Gastroesophageal sphincter (tissue), 4 donors: Measurements from ENCODE around the gene COL2A1. TPM values are rescaled to one million over a fixed set of nuclear protein-coding genes. Genes with fewer than 3 reads are reported as not detected.

Source experiments
- ATAC-seq: fragments of 150-250 bp; one replicate; pipeline ENCODE4 v1.9.1; 2016; ENCODE audit warnings: mild to moderate bottlenecking, moderate library complexity
- H3K27ac ChIP-seq, 4 donors: fragments of 200-600 bp; sonication (generic) in 3 of 4; 1 replicate in 3 of 4; 2 replicates in 1 of 4; pipeline ENCODE4 v1.5.1; 2016 to 2019
- H3K27me3 ChIP-seq: fragments of 200-600 bp; sonication (generic); one replicate; pipeline ENCODE4 v1.5.1; 2019
- H3K36me3 ChIP-seq, 2 donors: fragments of 200-600 bp; sonication (generic); one replicate each; pipeline ENCODE4 v1.5.1; 2019; ENCODE audit warnings: control low read depth in 1 of 2
- H3K4me1 ChIP-seq, 3 donors: fragments of 200-600 bp; sonication (generic); 1 replicate in 2 of 3; 2 replicates in 1 of 3; pipeline ENCODE4 v1.5.1; 2016 to 2019; ENCODE audit warnings: control low read depth in 2 of 3
- H3K4me3 ChIP-seq, 2 donors: fragments of 200-600 bp; sonication (generic); one replicate each; pipeline ENCODE4 v1.5.1; 2019; ENCODE audit warnings: mild to moderate bottlenecking in 1 of 2, moderate library complexity in 1 of 2
- H3K9me3 ChIP-seq, 3 donors: fragments of 200-600 bp; sonication (generic); one replicate each; pipeline ENCODE4 v1.5.1; 2017 to 2019; ENCODE audit warnings: control low read depth in 2 of 3
- CTCF ChIP-seq, 4 experiments: fragments of 200-600 bp in 2 of 4; fragments of 450-650 bp in 2 of 4; sonication (generic) in 1 of 4; IDR thresholded peaks; one replicate each; pipeline ENCODE4 v1.5.1; 2017 to 2019; ENCODE audit warnings: antibody characterized with exemption in 4 of 4, mild to moderate bottlenecking in 2 of 4, moderate library complexity in 2 of 4
- EP300 ChIP-seq: sonication (generic); formaldehyde crosslinking; IDR thresholded peaks from one replicate; pipeline ENCODE4 v1.6.1; 2017; ENCODE audit warnings: antibody characterized with exemption, mild to moderate bottlenecking
- POLR2A ChIP-seq, 2 donors: fragments of 450-650 bp; IDR thresholded peaks; one replicate each; pipeline ENCODE4 v1.6.1; 2017; ENCODE audit warnings: antibody characterized with exemption in 2 of 2, mild to moderate bottlenecking in 2 of 2, moderate library complexity in 1 of 2
- POLR2AphosphoS5 ChIP-seq: sonication (generic); formaldehyde crosslinking; IDR thresholded peaks from one replicate; pipeline ENCODE4 v1.6.1; 2017; ENCODE audit warnings: antibody characterized with exemption
- WGBS, 2 donors: methylation state at CpG; one replicate each; pipeline ENCODE4 v1.1.5; 2018; ENCODE audit warnings: low coverage in 1 of 2; 5-methylcytosine and 5-hydroxymethylcytosine counted together
- total RNA-seq, 4 donors: library from RNA; depleted of rRNA; stranded (reverse); fragments of >200 nt; gene quantifications; one replicate each; pipeline ENCODE4 v1.1.0, GENCODE V29; 2016

The COL2A1 gene
- total RNA-seq, 4 donors from 2014 or later = not detected

- no peak for ATAC-seq
- no peak overlapping the region for H3K27ac ChIP-seq
- 90 to 93% methylated on average over 2 to 5 of the region's 10 CpGs for WGBS, 2 donors
These were observed 11.5 kb downstream of the COL2A1 start for GRCh38 chr12:47992776-47993175.

GRCh38 chr12:47991106-47992061 is 12.9 kb downstream of the COL2A1 start:
- no peak for TF ChIP-seq POLR2AphosphoS5
- no peak for TF ChIP-seq CTCF (IDR thresholded peaks at IDR 0.05)
- TF ChIP-seq EP300 = no peak
- TF ChIP-seq POLR2A (IDR thresholded peaks at IDR 0.05) = no peak
- WGBS, 2 donors = 59 to 66% methylated on average over 7 to 8 of the region's 13 CpGs
- Histone ChIP-seq H3K9me3 (no peaks in the 10 kb centered on the region), H3K4me1 (peaks cover 0 to 8% (median 0%) of the 10 kb centered on the region in 3 donors), H3K27ac (no peak overlapping the region), H3K27me3 (peaks cover 19% of the 10 kb centered on the region), H3K36me3 (no peaks in the 10 kb centered on the region), H3K4me3 (no peak overlapping the region)
- ATAC-seq = peak; percentile 13

More at GRCh38 chr12:47992776-47993175, 11.5 kb downstream of the COL2A1 start:
- H3K4me3 ChIP-seq = no peak overlapping the region
- H3K4me1 ChIP-seq = peaks cover 0 to 8% (median 0%) of the 10 kb centered on the region in 3 donors
- TF ChIP-seq POLR2A (IDR thresholded peaks at IDR 0.05) (no peak), CTCF (IDR thresholded peaks at IDR 0.05) (no peak), EP300 (no peak), POLR2AphosphoS5 (no peak)
- H3K36me3 ChIP-seq = no peaks in the 10 kb centered on the region
- H3K27me3 ChIP-seq = peaks cover 28% of the 10 kb centered on the region
- H3K9me3 ChIP-seq = no peaks in the 10 kb centered on the region

- Histone ChIP-seq H3K36me3 (no peaks in the 10 kb centered on the region), H3K9me3 (no peaks in the 10 kb centered on the region), H3K4me3 (no peak overlapping the region), H3K4me1 (no peaks in the 10 kb centered on the region), H3K27ac (no peak overlapping the region), H3K27me3 (peaks cover 16% of the 10 kb centered on the region)
- TF ChIP-seq EP300 = no peak
- TF ChIP-seq POLR2A (IDR thresholded peaks at IDR 0.05) = no peak
- TF ChIP-seq CTCF (IDR thresholded peaks at IDR 0.05) = no peak
- 58 to 90% methylated on average over 2 of the region's 7 CpGs for WGBS, 2 donors
- ATAC-seq = no peak
These were observed 13.7 kb downstream of the COL2A1 start for GRCh38 chr12:47990351-47991105.

- Histone ChIP-seq H3K4me1 (no peaks in the 10 kb centered on the region), H3K9me3 (no peaks in the 10 kb centered on the region), H3K4me3 (no peak overlapping the region), H3K27ac (no peak overlapping the region), H3K27me3 (peaks cover 7% of the 10 kb centered on the region), H3K36me3 (no peaks in the 10 kb centered on the region)
- no peak for TF ChIP-seq POLR2A (IDR thresholded peaks at IDR 0.05)
- TF ChIP-seq POLR2AphosphoS5 = no peak
- no peak for TF ChIP-seq CTCF (IDR thresholded peaks at IDR 0.05)
- TF ChIP-seq EP300 = no peak
- 82 to 89% methylated on average over 7 to 8 of the region's 12 CpGs for WGBS, 2 donors
- ATAC-seq = no peak
These were observed 14.6 kb downstream of the COL2A1 start for GRCh38 chr12:47989666-47990065.
